Neuronal stem cell (in vitro differentiated cells): ENCODE measurements around the gene LTBP3.

Experiments
- DNase-seq: peaks from one replicate; pipeline ENCODE4 v3.0.0-alpha.2; 2013; ENCODE audit warnings: low spot score
- H2AFZ ChIP-seq: one replicate; pipeline ENCODE4 v1.6.1; 2013; ENCODE audit warnings: mild to moderate bottlenecking, low read length, inconsistent platforms
- H2AK5ac ChIP-seq: 2 replicates; pipeline ENCODE4 v1.6.1; 2013; ENCODE audit warnings: low read depth, mild to moderate bottlenecking, inconsistent platforms, low read length, moderate library complexity, mixed read lengths
- H2BK120ac ChIP-seq: 2 replicates; pipeline ENCODE4 v1.6.1; 2013; ENCODE audit warnings: low read depth, mild to moderate bottlenecking, inconsistent platforms, low read length, moderate library complexity, mixed read lengths
- H2BK12ac ChIP-seq: one replicate; pipeline ENCODE4 v1.6.1; 2013; ENCODE audit warnings: low read length, inconsistent platforms
- H2BK15ac ChIP-seq: 2 replicates; pipeline ENCODE4 v1.6.1; 2013; ENCODE audit warnings: mild to moderate bottlenecking, low read length, inconsistent platforms, mixed read lengths
- H2BK5ac ChIP-seq: one replicate; pipeline ENCODE4 v1.6.1; 2013; ENCODE audit warnings: inconsistent platforms, mild to moderate bottlenecking, low read length, moderate library complexity
- H3K14ac ChIP-seq: one replicate; pipeline ENCODE4 v1.6.1; 2013; ENCODE audit warnings: low read length, inconsistent platforms
- H3K18ac ChIP-seq: 2 replicates; pipeline ENCODE4 v1.6.1; 2013; ENCODE audit warnings: low read length, inconsistent platforms
- H3K23ac ChIP-seq: 2 replicates; pipeline ENCODE4 v1.6.1; 2013; ENCODE audit warnings: low read depth, mild to moderate bottlenecking, mixed read lengths, low read length, inconsistent platforms; ENCODE audit not compliant: poor library complexity
- H3K27ac ChIP-seq: replicated peaks from 3 replicates; pipeline ENCODE4 v1.5.1; 2013; ENCODE audit warnings: low read length, inconsistent platforms
- H3K27me3 ChIP-seq, 3 experiments: 2 replicates each; pipeline ENCODE4 v1.6.1; 2013; ENCODE audit warnings: low read length in 3 of 3, mild to moderate bottlenecking in 2 of 3, inconsistent platforms in 1 of 3, low read depth in 1 of 3, mixed read lengths in 1 of 3, moderate library complexity in 1 of 3; ENCODE audit not compliant: control insufficient read depth in 3 of 3, insufficient read depth in 3 of 3
- H3K36me3 ChIP-seq, 2 donors: replicated peaks in 1 of 2; 2 replicates each; pipeline ENCODE4 v1.6.1; 2013; ENCODE audit warnings: low read length in 2 of 2; ENCODE audit not compliant: control insufficient read depth in 2 of 2, insufficient read depth in 2 of 2
- H3K4ac ChIP-seq: 2 replicates; pipeline ENCODE4 v1.6.1; 2013; ENCODE audit warnings: inconsistent platforms, mild to moderate bottlenecking, low read length, moderate library complexity
- H3K4me1 ChIP-seq, 2 donors: 1 replicate in 1 of 2; 2 replicates in 1 of 2; pipeline ENCODE4 v1.6.1; 2013; ENCODE audit warnings: low read length in 2 of 2, low read depth in 1 of 2; ENCODE audit not compliant: control insufficient read depth in 2 of 2, insufficient read depth in 1 of 2
- H3K4me2 ChIP-seq: one replicate; pipeline ENCODE4 v1.6.1; 2013; ENCODE audit warnings: mild to moderate bottlenecking, low read length, inconsistent platforms; ENCODE audit not compliant: insufficient read depth, poor library complexity, severe bottlenecking
- H3K4me3 ChIP-seq, 2 donors: 2 replicates each; pipeline ENCODE4 v1.5.1; 2013; ENCODE audit warnings: low read length in 2 of 2, mild to moderate bottlenecking in 2 of 2, inconsistent platforms in 1 of 2, moderate library complexity in 1 of 2
- H3K79me1 ChIP-seq: one replicate; pipeline ENCODE4 v1.6.1; 2013; ENCODE audit warnings: low read depth, mild to moderate bottlenecking, inconsistent platforms, low read length, moderate library complexity
- H3K9ac ChIP-seq: one replicate; pipeline ENCODE4 v1.6.1; 2013; ENCODE audit warnings: mild to moderate bottlenecking, low read depth, low read length, inconsistent platforms; ENCODE audit not compliant: poor library complexity
- H3K9me3 ChIP-seq, 2 donors: replicated peaks in 1 of 2; 2 replicates each; pipeline versions ENCODE3 to v1.6.1; 2013; ENCODE audit warnings: low read length in 2 of 2, mild to moderate bottlenecking in 2 of 2, inconsistent platforms in 1 of 2, low read depth in 1 of 2, mixed read lengths in 1 of 2, moderate library complexity in 1 of 2; ENCODE audit not compliant: control insufficient read depth in 2 of 2, insufficient read depth in 1 of 2
- H4K8ac ChIP-seq: one replicate; pipeline ENCODE4 v1.6.1; 2013; ENCODE audit warnings: low read depth, mild to moderate bottlenecking, inconsistent platforms, low read length, moderate library complexity
- H4K91ac ChIP-seq: one replicate; pipeline ENCODE4 v1.6.1; 2013; ENCODE audit warnings: low read length, low read depth, mild to moderate bottlenecking, inconsistent platforms; ENCODE audit not compliant: poor library complexity
- WGBS, 2 donors: extraction: QIAGEN DNeasy Blood & Tissue Kit; methylation state at CpG; one replicate each; pipeline ENCODE4 v1.1.7; 2013; ENCODE audit warnings: missing lambda C conversion rate in 2 of 2, mixed read lengths in 1 of 2; ENCODE audit not compliant: insufficient read length in 2 of 2, insufficient replicate concordance in 1 of 2; ENCODE audit errors: extremely low coverage in 2 of 2; 5-methylcytosine and 5-hydroxymethylcytosine counted together

The LTBP3 gene

GRCh38 chr11:65574109-65574810 lies 16.1 kb upstream of the LTBP3 start:
- peak; percentile 80 for DNase-seq
- Histone ChIP-seq H3K18ac (peak overlapping the region; percentile 53), H3K4me1 (peaks cover 33 to 45% of the 10 kb centered on the region in 2 donors), H3K23ac (peak overlapping the region; percentile 47), H3K9me3 (no peaks in the 10 kb centered on the region), H4K91ac (peak overlapping the region; percentile 76), H3K4me2 (peak overlapping the region; percentile 75), H2AK5ac (no peak overlapping the region), H3K4me3 (peak overlapping the region; percentile 73 to 80), H3K79me1 (peaks cover 7% of the 10 kb centered on the region), H2BK5ac (peak overlapping the region; percentile 79), H2BK15ac (peak overlapping the region; percentile 26), H3K14ac (no peak overlapping the region), H3K36me3 (peaks cover 4 to 16% of the 10 kb centered on the region in 2 donors), H3K27ac (no peak overlapping the region), H4K8ac (no peak overlapping the region), H2AFZ (no peak overlapping the region), H3K4ac (no peak overlapping the region), H2BK120ac (no peak overlapping the region), H3K9ac (no peak overlapping the region), H2BK12ac (no peak overlapping the region), H3K27me3 (peaks cover 0 to 25% (median 3%) of the 10 kb centered on the region in 3 experiments)
- WGBS, 2 donors: no CpG with 5 or more reads among the region's 67 CpGs

DNA sequence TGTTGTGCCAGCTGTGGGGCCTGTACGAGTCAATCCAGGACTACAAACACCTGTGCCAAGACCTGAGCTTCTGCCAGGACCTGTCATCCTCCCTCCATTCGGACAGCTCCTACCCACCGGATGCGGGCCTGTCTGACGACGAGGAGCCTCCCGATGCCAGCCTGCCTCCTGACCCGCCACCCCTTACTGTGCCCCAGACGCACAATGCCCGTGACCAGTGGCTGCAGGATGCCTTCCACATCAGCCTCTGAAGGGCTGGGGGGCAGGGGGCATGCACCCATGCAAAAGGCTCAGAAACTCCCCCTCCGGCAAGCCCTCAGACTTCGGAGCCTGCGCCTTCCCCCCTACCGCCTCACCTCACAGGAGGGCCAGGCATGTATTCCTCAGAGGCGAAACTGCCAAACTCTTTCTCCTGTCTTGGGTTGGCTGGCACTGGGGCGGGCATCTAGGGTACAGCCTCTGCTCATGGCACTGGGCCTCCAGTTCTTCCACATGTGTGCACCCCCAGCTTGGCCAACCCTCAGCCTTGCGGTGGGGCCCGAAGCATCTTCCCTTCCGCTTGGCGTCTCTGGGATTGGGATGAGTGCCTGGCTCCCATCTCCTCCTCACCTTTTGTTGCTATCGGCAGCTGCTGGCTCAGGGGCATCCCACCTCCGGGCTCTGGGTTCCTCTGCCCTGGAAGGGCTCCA lies 15.4 kb upstream of the LTBP3 start:
- peaks cover 0 to 25% (median 3%) of the 10 kb centered on the region in 3 experiments for H3K27me3 ChIP-seq
- no peak overlapping the region for H2BK12ac ChIP-seq
- no peak overlapping the region for H3K14ac ChIP-seq
- H4K8ac ChIP-seq: no peak overlapping the region
- peaks cover 4 to 16% of the 10 kb centered on the region in 2 donors for H3K36me3 ChIP-seq
- peak overlapping the region; percentile 80 to 92 for H3K4me3 ChIP-seq
- peaks cover 38 to 51% of the 10 kb centered on the region in 2 donors for H3K4me1 ChIP-seq
- H3K4me2 ChIP-seq: peak overlapping the region; percentile 67
- peak overlapping the region; percentile 79 for H2BK5ac ChIP-seq
- H2BK120ac ChIP-seq: peak overlapping the region; percentile 53
- peak overlapping the region; percentile 76 for H3K23ac ChIP-seq
- H3K27ac ChIP-seq: no peak overlapping the region
- H3K9ac ChIP-seq: peak overlapping the region; percentile 80
- H3K9me3 ChIP-seq: no peaks in the 10 kb centered on the region
- H4K91ac ChIP-seq: no peak overlapping the region
- peak overlapping the region; percentile 26 for H2BK15ac ChIP-seq
- no peak for DNase-seq
- no peak overlapping the region for H3K4ac ChIP-seq
- peak overlapping the region; percentile 81 for H2AK5ac ChIP-seq
- WGBS, 2 donors: no CpG with 5 or more reads among the region's 22 CpGs
- peaks cover 7% of the 10 kb centered on the region for H3K79me1 ChIP-seq
- no peak overlapping the region for H2AFZ ChIP-seq
- H3K18ac ChIP-seq: peak overlapping the region; percentile 67

GRCh38 chr11:65572356-65573051 lies 14.3 kb upstream of the LTBP3 start, which contains the start of gene FAM89B:
Gene FAM89B, plus strand, starts transcription at chr11:65572538. Its CDS starts 132 bp downstream, at chr11:65572670.
- no peaks in the 10 kb centered on the region for H3K9me3 ChIP-seq
- H3K23ac ChIP-seq: peak within 1 kb of the TSS; percentile 76
- H4K91ac ChIP-seq: no peak within 1 kb of the TSS
- DNase-seq: no peak
- peaks cover 0 to 25% (median 3%) of the 10 kb centered on the region in 3 experiments for H3K27me3 ChIP-seq
- H2AFZ ChIP-seq: peak within 1 kb of the TSS; percentile 57
- no peak within 1 kb of the TSS for H3K4ac ChIP-seq
- H4K8ac ChIP-seq: no peak within 1 kb of the TSS
- no CpG with 5 or more reads among the region's 86 CpGs for WGBS, 2 donors
- peaks cover 7% of the 10 kb centered on the region for H3K79me1 ChIP-seq
- H3K4me2 ChIP-seq: peak within 1 kb of the TSS; percentile 67
- H2AK5ac ChIP-seq: peak within 1 kb of the TSS; percentile 81
- H3K4me1 ChIP-seq: peaks cover 37 to 43% of the 10 kb centered on the region in 2 donors
- H3K14ac ChIP-seq: no peak within 1 kb of the TSS
- H2BK120ac ChIP-seq: no peak within 1 kb of the TSS
- H3K27ac ChIP-seq: peak within 1 kb of the TSS; percentile 16
- peak within 1 kb of the TSS; percentile 49 for H2BK15ac ChIP-seq
- H3K18ac ChIP-seq: peak within 1 kb of the TSS; percentile 95
- peaks cover 4 to 16% of the 10 kb centered on the region in 2 donors for H3K36me3 ChIP-seq
- peak within 1 kb of the TSS; percentile 79 for H2BK5ac ChIP-seq
- H2BK12ac ChIP-seq: no peak within 1 kb of the TSS
- peak within 1 kb of the TSS; percentile 92 for H3K9ac ChIP-seq
- H3K4me3 ChIP-seq: peak within 1 kb of the TSS; percentile 80 to 92
